DMS153 (cell line): ENCODE data around the gene KCP.
A peak's percentile ranks its signal among the peaks of the same experiment; 100 is the strongest.

Experiments used
- DNase-seq: peaks from one replicate; lab custom pipeline; 2025; lab: John Stamatoyannopoulos, UW

The KCP gene

GRCh38 chr7:128874140-128875031 is 36.1 kb downstream of the KCP start:
- peak; percentile 78 for DNase-seq

- DNase-seq = no peak
These were observed 37.3 kb downstream of the KCP start for GRCh38 chr7:128873234-128873633.

GRCh38 chr7:128872394-128872824 is 38.1 kb downstream of the KCP start:
- DNase-seq = no peak

GRCh38 chr7:128871050-128871449 is 39.5 kb downstream of the KCP start:
- no peak for DNase-seq

- no peak for DNase-seq
These were observed 40.6 kb downstream of the KCP start for GRCh38 chr7:128869944-128870285.

GRCh38 chr7:128869138-128869943 is 41.2 kb downstream of the KCP start:
- no peak for DNase-seq

- no peak for DNase-seq
These were observed 41.8 kb downstream of the KCP start for GRCh38 chr7:128868624-128869137.

- peak; percentile 13 for DNase-seq
These were observed 42.5 kb downstream of the KCP start for GRCh38 chr7:128867842-128868623.

- no peak for DNase-seq
These were observed 43.3 kb downstream of the KCP start for GRCh38 chr7:128867241-128867640.

- DNase-seq = no peak
These were observed 44.3 kb downstream of the KCP start for GRCh38 chr7:128865996-128866877.

- DNase-seq = no peak
These were observed 45.2 kb downstream of the KCP start for GRCh38 chr7:128865303-128865702.

- DNase-seq = peak; percentile 16
These were observed 47.0 kb downstream of the KCP start for GRCh38 chr7:128863433-128863989.

GRCh38 chr7:128862571-128863432 is 47.7 kb downstream of the KCP start, which contains the start of gene ATP6V1F:
ATP6V1F (plus strand) TSS chr7:128862856; CDS start chr7:128862905, 49 bp downstream.
- DNase-seq = peak; percentile 97

GRCh38 chr7:128861957-128862570 is 48.4 kb downstream of the KCP start:
- no peak for DNase-seq

GRCh38 chr7:128860158-128861073 is 50.1 kb downstream of the KCP start:
- DNase-seq = no peak

- no peak for DNase-seq
These were observed 51.0 kb downstream of the KCP start for GRCh38 chr7:128859232-128860157.
